GM12878 (cell line): ENCODE results near the gene EPB41L2. TPM values are rescaled to one million over a fixed set of nuclear protein-coding genes. Genes with fewer than 3 reads are reported as not detected.

Experiments
- ATAC-seq: fragments of 200-7000 bp; cut with Tn5 transposase; 3 replicates; pipeline ENCODE4 v1.9.1; 2020; ENCODE audit warnings: mild to moderate bottlenecking, moderate library complexity
- BruUV-seq: library from RNA; stranded (reverse); fragments of 400-500 nt; replicated peaks from 2 replicates; lab custom pipeline; 2021; lab: Mats Ljungman, UMichigan
- CTCF ChIA-PET: fragments of 300-600 bp; sonication (Branson Sonifier 250); formaldehyde crosslinking; extraction: SDS; loops from one replicate; lab custom pipeline; 2021; ENCODE audit warnings: inconsistent platforms; lab: Yijun Ruan, JAX
- POLR2A ChIA-PET: fragments of 350-600 bp; formaldehyde crosslinking; extraction: SDS; loops from one replicate; lab custom pipeline; 2021; ENCODE audit warnings: inconsistent platforms; lab: Charles Lee
- RAD21 ChIA-PET: fragments of 300-600 bp; sonication (Branson Sonifier 250); formaldehyde crosslinking; loops from one replicate; lab custom pipeline; 2023; ENCODE audit warnings: antibody characterized with exemption; ENCODE audit not compliant: unreplicated experiment; lab: Charles Lee
- SMC1A ChIA-PET: fragments of 300-600 bp; sonication (Branson Sonifier 250); formaldehyde crosslinking; loops from one replicate; lab custom pipeline; 2023; ENCODE audit not compliant: unreplicated experiment, uncharacterized antibody; lab: Charles Lee
- DNase-seq: peaks from one replicate; pipeline ENCODE4 v3.0.0-alpha.2; 2011; ENCODE audit warnings: low read depth, low spot score
- FAIRE-seq: peaks from 3 replicates; lab custom pipeline; 2011; peaks lifted over from hg19 to GRCh38; lab: Jason Lieb, UNC
- H2AFZ ChIP-seq: 2 replicates; pipeline ENCODE4 v1.6.0; 2011; ENCODE audit warnings: low read depth, low read length, control low read depth; ENCODE audit not compliant: control insufficient read depth
- H3K27ac ChIP-seq: 2 replicates; pipeline ENCODE4 v1.5.1; 2011; ENCODE audit warnings: control low read depth; ENCODE audit not compliant: control insufficient read depth, insufficient read depth
- H3K27me3 ChIP-seq, 2 experiments: replicated peaks in 1 of 2; 2 replicates each; pipeline versions ENCODE4 v1.6.0 to v1.6.1; 2011; ENCODE audit warnings: low read length in 1 of 2; ENCODE audit not compliant: control insufficient read depth in 2 of 2, insufficient read depth in 2 of 2
- H3K36me3 ChIP-seq, 2 experiments: 2 replicates each; pipeline ENCODE4 v1.5.1; 2011; ENCODE audit warnings: low read length in 1 of 2; ENCODE audit not compliant: control insufficient read depth in 2 of 2, insufficient read depth in 2 of 2
- H3K4me1 ChIP-seq: 2 replicates; pipeline ENCODE4 v1.6.1; 2011; ENCODE audit warnings: mild to moderate bottlenecking, low read length, moderate library complexity, mixed read lengths; ENCODE audit not compliant: control insufficient read depth, insufficient read depth
- H3K4me2 ChIP-seq: 2 replicates; pipeline ENCODE4 v1.6.0; 2011; ENCODE audit warnings: control low read depth; ENCODE audit not compliant: control insufficient read depth, insufficient read depth
- H3K4me3 ChIP-seq: fragments of 200-600 bp; sonication (generic); 2 replicates; pipeline ENCODE4 v1.5.1; 2016
- H3K79me2 ChIP-seq: 2 replicates; pipeline ENCODE4 v1.6.0; 2011; ENCODE audit warnings: low read length; ENCODE audit not compliant: control insufficient read depth, insufficient read depth
- H3K9ac ChIP-seq: 2 replicates; pipeline ENCODE4 v1.8.0; 2011; ENCODE audit warnings: low read length, control low read depth, mixed read lengths; ENCODE audit not compliant: control insufficient read depth, insufficient read depth
- H3K9me3 ChIP-seq: replicated peaks from 3 replicates; pipeline ENCODE4 v1.5.1; 2011; ENCODE audit warnings: mild to moderate bottlenecking, low read length; ENCODE audit not compliant: control insufficient read depth, insufficient read depth
- H4K20me1 ChIP-seq: 2 replicates; pipeline ENCODE4 v1.6.0; 2011; ENCODE audit not compliant: control insufficient read depth, insufficient read depth
- CEBPZ ChIP-seq: fragments of 150-350 bp; IDR thresholded peaks from 2 replicates; pipeline ENCODE4 v1.6.1; 2016; ENCODE audit warnings: low read depth, low read length
- CHD1 ChIP-seq: IDR thresholded peaks from 2 replicates; pipeline ENCODE4 v1.6.1; 2012; ENCODE audit warnings: low read depth, low read length, improper control_type of control experiment
- CHD2 ChIP-seq: IDR thresholded peaks from 2 replicates; pipeline ENCODE4 v1.6.1; 2011; ENCODE audit warnings: low read depth, low read length, improper control_type of control experiment, borderline replicate concordance
- EGR1 ChIP-seq, 2 experiments: IDR thresholded peaks; 1 replicate in 1 of 2; 2 replicates in 1 of 2; pipeline ENCODE4 v1.6.1; 2011 to 2012; ENCODE audit warnings: low read depth in 2 of 2, low read length in 2 of 2, borderline replicate concordance in 1 of 2, mild to moderate bottlenecking in 1 of 2, moderate library complexity in 1 of 2
- IKZF2 ChIP-seq, 2 experiments: fragments of 450-650 bp; IDR thresholded peaks; 2 replicates each; pipeline ENCODE4 v1.6.1; 2017; ENCODE audit warnings: mild to moderate bottlenecking in 2 of 2, moderate library complexity in 2 of 2
- LARP7 ChIP-seq: fragments of 450-650 bp; IDR thresholded peaks from 2 replicates; pipeline ENCODE4 v1.6.1; 2017; ENCODE audit warnings: mild to moderate bottlenecking
- MTA2 ChIP-seq: fragments of 450-650 bp; IDR thresholded peaks from 2 replicates; pipeline ENCODE4 v1.6.1; 2016; ENCODE audit warnings: low read depth, mild to moderate bottlenecking, moderate library complexity
- NFYA ChIP-seq: IDR thresholded peaks from 2 replicates; pipeline ENCODE4 v1.6.1; 2011; ENCODE audit warnings: low read depth, mild to moderate bottlenecking, low read length, improper control_type of control experiment, borderline replicate concordance
- NR2F1 ChIP-seq: fragments of 450-650 bp; conservative IDR thresholded peaks from 2 replicates; pipeline ENCODE4 v1.6.1; 2017; ENCODE audit warnings: mild to moderate bottlenecking
- RBBP5 ChIP-seq: fragments of 200-600 bp; sonication (generic); conservative IDR thresholded peaks from 2 replicates; pipeline ENCODE4 v1.6.1; 2016
- SUZ12 ChIP-seq: fragments of 200-600 bp; sonication (generic); IDR thresholded peaks from one replicate; pipeline ENCODE4 v1.6.1; 2018; ENCODE audit warnings: antibody characterized with exemption, mild to moderate bottlenecking; ENCODE audit not compliant: unreplicated experiment
- WGBS: methylation state at CpG from one replicate; pipeline ENCODE4 v1.1.6; 2016; ENCODE audit warnings: low lambda C conversion rate; ENCODE audit not compliant: insufficient replicate concordance, insufficient coverage; ENCODE audit errors: missing lambda C conversion rate; 5-methylcytosine and 5-hydroxymethylcytosine counted together
- in situ Hi-C: fragments of 300-500 bp; cut with MboI; formaldehyde crosslinking; loops from 9 replicates; pipeline ENCODE4 v1.14.3; 2018; ENCODE audit warnings: mixed read lengths
- intact Hi-C: fragments of 100-400 bp; cut with micrococcal nuclease; formaldehyde crosslinking; loops from one replicate; pipeline ENCODE4 v1.14.2; 2022; ENCODE audit not compliant: unreplicated experiment
- polyA plus RNA-seq, 11 experiments: library from polyadenylated mRNA; depleted of rRNA in 4 of 11; unstranded in 6 of 11; stranded (reverse) in 5 of 11; fragments of >200 nt; fragmentation: Nextera tagmentation in 4 of 11; fragmentation: Illumina TruSeq in 1 of 11; extraction: Ambion mirVana in 4 of 11; extraction: Trizol in 1 of 11; gene quantifications; 1 replicate in 1 of 11; 2 replicates in 10 of 11; pipeline versions ENCODE4 v1.2.1 to v1.2.3, GENCODE V29; 2011 to 2016; ENCODE audit warnings: inconsistent platforms in 2 of 11, missing spikeins in 2 of 11, low read depth in 1 of 11
- total RNA-seq, 4 experiments: library from RNA; depleted of rRNA in 3 of 4; stranded (reverse); fragments of >200 nt in 3 of 4; fragmentation: Illumina TruSeq in 1 of 4; extraction: Trizol in 1 of 4; gene quantifications; 2 replicates each; pipeline versions ENCODE4 v1.2.1 to v1.2.3, GENCODE V29; 2013 to 2021
- TF ChIP-seq, protein P1 (sequence below): fragments of 450-650 bp; IDR thresholded peaks from 2 replicates; pipeline ENCODE4 v1.6.1; 2017; ENCODE audit warnings: mild to moderate bottlenecking, moderate library complexity

The EPB41L2 gene
- total and polyA plus RNA-seq, 10 of the 15 experiments (the other 5 are each of a cell fraction or from before 2014, with no cell fraction given), result 7.4 to 41.6 (median 19.0) TPM

- TF ChIP-seq, protein P1, sequence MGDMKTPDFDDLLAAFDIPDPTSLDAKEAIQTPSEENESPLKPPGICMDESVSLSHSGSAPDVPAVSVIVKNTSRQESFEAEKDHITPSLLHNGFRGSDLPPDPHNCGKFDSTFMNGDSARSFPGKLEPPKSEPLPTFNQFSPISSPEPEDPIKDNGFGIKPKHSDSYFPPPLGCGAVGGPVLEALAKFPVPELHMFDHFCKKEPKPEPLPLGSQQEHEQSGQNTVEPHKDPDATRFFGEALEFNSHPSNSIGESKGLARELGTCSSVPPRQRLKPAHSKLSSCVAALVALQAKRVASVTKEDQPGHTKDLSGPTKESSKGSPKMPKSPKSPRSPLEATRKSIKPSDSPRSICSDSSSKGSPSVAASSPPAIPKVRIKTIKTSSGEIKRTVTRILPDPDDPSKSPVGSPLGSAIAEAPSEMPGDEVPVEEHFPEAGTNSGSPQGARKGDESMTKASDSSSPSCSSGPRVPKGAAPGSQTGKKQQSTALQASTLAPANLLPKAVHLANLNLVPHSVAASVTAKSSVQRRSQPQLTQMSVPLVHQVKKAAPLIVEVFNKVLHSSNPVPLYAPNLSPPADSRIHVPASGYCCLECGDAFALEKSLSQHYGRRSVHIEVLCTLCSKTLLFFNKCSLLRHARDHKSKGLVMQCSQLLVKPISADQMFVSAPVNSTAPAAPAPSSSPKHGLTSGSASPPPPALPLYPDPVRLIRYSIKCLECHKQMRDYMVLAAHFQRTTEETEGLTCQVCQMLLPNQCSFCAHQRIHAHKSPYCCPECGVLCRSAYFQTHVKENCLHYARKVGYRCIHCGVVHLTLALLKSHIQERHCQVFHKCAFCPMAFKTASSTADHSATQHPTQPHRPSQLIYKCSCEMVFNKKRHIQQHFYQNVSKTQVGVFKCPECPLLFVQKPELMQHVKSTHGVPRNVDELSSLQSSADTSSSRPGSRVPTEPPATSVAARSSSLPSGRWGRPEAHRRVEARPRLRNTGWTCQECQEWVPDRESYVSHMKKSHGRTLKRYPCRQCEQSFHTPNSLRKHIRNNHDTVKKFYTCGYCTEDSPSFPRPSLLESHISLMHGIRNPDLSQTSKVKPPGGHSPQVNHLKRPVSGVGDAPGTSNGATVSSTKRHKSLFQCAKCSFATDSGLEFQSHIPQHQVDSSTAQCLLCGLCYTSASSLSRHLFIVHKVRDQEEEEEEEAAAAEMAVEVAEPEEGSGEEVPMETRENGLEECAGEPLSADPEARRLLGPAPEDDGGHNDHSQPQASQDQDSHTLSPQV, result no peak
- no peak for TF ChIP-seq MTA2
- no peak for TF ChIP-seq NFYA
- no peak for TF ChIP-seq RBBP5
- no peak for TF ChIP-seq NR2F1
Measured at GRCh38 chr6:131051341-131051740, 11.7 kb downstream of the EPB41L2 start (continued).

- Histone ChIP-seq H4K20me1 (no peaks in the 10 kb centered on the region), H3K36me3 (no peaks in the 10 kb centered on the region), H3K27ac (no peak overlapping the region), H3K4me1 (no peaks in the 10 kb centered on the region), H3K9me3 (peaks cover 13% of the 10 kb centered on the region), H2AFZ (no peak overlapping the region), H3K4me2 (no peak overlapping the region), H3K79me2 (peaks cover 4% of the 10 kb centered on the region), H3K9ac (no peak overlapping the region), H3K27me3 (no peaks in the 10 kb centered on the region), H3K4me3 (no peak overlapping the region)
- ChIA-PET CTCF (interaction anchor here (0.8 to 1.7 kb wide), 4 partner anchors 12 to 164 kb away, joined by 3 to 4 read pairs (median 3); no protein-coding TSS in a partner anchor), SMC1A (interaction anchor here (1.2 to 1.7 kb wide), 2 partner anchors 12 to 13 kb away, joined by 5 to 6 read pairs; no protein-coding TSS in a partner anchor), RAD21 (interaction anchor here (1.1 kb wide), 1 partner anchor 67 kb away, joined by 3 read pairs; no protein-coding TSS in a partner anchor), POLR2A (interaction anchor here (1.0 kb wide), 1 partner anchor 9 kb away, joined by 3 read pairs; no protein-coding TSS in a partner anchor)
- intact Hi-C loops (no loop called here), in situ Hi-C loops (no loop called here)
- WGBS, result 96% methylated on average over 3 of the region's 3 CpGs
- BruUV-seq, result TSS peak; percentile 3
- ATAC-seq (no peak), FAIRE-seq (no peak), DNase-seq (no peak)
- TF ChIP-seq CEBPZ (no peak), CHD1 (no peak), SUZ12 (no peak), LARP7 (no peak), IKZF2 (IDR thresholded peaks at IDR 0.05) (no peak), CHD2 (no peak), EGR1 (IDR thresholded peaks at IDR 0.05; ENCODE audit: borderline replicate concordance in 1 of 2, low read depth in 2 of 2, low read length in 2 of 2) (no peak)
Measured at GRCh38 chr6:131049608-131050007, 13.4 kb downstream of the EPB41L2 start.
